ENCODE data around the gene CTXN2. TPM values are rescaled to one million over a fixed set of nuclear protein-coding genes. Genes with fewer than 3 reads are reported as not detected.

CTXN2 gene
- total RNA-seq, 1 donor from 2014 or later, result 0.18 TPM

DNA sequence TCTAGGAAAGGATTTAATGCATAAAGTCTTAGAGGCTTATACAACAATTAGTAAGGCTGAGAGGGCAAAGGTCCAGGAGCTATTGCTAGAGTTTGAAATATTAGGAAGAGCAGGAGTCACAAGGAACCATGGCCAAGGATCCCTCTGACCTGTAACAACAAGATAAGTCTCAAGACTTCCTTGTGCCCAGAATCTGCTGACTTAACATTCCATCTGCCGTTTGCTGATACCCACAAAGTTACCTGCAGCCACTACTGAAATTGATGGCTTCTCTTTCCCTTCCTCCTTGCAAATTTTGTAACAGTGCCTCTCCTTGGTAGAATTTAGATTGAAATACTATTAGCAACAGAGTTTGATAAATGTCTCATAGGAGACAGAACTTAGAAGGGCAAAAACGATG, 8.7 kb upstream of the CTXN2 start:
- no peaks in the 10 kb centered on the region for H3K36me3 Mint-ChIP-seq (ENCODE audit: low read depth, unreplicated experiment)
- H3K4me3 Mint-ChIP-seq (ENCODE audit: unreplicated experiment), result no peak overlapping the region
- DNase-seq (ENCODE audit: low spot score), result peak; percentile 4
- H3K9me3 Mint-ChIP-seq (ENCODE audit: unreplicated experiment), result no peaks in the 10 kb centered on the region
- H3K4me1 Mint-ChIP-seq (ENCODE audit: unreplicated experiment), result peaks cover 11% of the 10 kb centered on the region
- TF ChIP-seq, protein P1, sequence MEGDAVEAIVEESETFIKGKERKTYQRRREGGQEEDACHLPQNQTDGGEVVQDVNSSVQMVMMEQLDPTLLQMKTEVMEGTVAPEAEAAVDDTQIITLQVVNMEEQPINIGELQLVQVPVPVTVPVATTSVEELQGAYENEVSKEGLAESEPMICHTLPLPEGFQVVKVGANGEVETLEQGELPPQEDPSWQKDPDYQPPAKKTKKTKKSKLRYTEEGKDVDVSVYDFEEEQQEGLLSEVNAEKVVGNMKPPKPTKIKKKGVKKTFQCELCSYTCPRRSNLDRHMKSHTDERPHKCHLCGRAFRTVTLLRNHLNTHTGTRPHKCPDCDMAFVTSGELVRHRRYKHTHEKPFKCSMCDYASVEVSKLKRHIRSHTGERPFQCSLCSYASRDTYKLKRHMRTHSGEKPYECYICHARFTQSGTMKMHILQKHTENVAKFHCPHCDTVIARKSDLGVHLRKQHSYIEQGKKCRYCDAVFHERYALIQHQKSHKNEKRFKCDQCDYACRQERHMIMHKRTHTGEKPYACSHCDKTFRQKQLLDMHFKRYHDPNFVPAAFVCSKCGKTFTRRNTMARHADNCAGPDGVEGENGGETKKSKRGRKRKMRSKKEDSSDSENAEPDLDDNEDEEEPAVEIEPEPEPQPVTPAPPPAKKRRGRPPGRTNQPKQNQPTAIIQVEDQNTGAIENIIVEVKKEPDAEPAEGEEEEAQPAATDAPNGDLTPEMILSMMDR (IDR thresholded peaks at IDR 0.05; ENCODE audit: unreplicated experiment), result no peak
- H3K27me3 Mint-ChIP-seq (ENCODE audit: unreplicated experiment), result no peaks in the 10 kb centered on the region
- H3K27ac Mint-ChIP-seq (ENCODE audit: unreplicated experiment), result no peak overlapping the region

DNA sequence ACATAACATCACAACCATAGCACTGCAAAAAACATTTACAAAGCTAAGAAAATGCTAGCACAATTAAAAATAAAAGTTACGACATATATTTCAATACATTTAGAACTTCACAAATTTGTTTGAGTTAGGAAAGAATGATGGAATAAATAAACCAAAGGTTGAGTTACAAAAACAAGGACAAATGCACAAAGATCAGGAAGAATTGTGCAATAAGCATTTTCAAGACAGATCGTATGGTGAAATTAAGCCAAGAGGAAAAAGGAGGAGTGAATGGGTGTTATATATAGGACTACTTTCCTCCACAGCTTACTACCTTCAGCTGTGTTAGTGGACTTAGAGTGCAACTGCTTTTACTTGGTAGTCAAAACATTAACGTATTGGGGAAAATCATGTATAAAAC, 5.9 kb upstream of the CTXN2 start:
- TF ChIP-seq, protein P1 (IDR thresholded peaks at IDR 0.05; ENCODE audit: unreplicated experiment), result no peak
- Mint-ChIP-seq H3K4me3 (ENCODE audit: unreplicated experiment) (no peak overlapping the region), H3K36me3 (ENCODE audit: low read depth, unreplicated experiment) (no peaks in the 10 kb centered on the region), H3K27ac (ENCODE audit: unreplicated experiment) (no peak overlapping the region), H3K27me3 (ENCODE audit: unreplicated experiment) (no peaks in the 10 kb centered on the region), H3K4me1 (ENCODE audit: unreplicated experiment) (peaks cover 11% of the 10 kb centered on the region), H3K9me3 (ENCODE audit: unreplicated experiment) (no peaks in the 10 kb centered on the region)
- DNase-seq (ENCODE audit: low spot score), result no peak

DNA sequence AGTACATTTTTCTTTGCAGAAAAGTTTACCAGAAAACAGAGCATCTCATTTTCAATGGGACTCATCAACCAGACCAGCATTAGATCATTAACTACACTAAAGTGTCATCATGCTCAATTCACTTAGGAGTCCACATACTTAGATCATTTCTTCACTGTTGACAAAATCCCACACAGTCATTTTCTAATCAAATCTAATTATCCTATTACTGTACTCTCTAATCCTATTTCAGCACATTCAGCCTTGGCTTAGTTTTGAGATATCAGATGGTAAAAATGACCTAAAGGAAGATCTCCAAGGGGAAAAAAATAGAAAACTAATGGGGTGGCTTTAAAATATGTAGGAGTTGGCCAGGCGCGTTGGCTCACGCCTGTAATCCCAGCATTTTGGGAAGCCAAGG, 5.2 kb upstream of the CTXN2 start:
- no peak overlapping the region for H3K27ac Mint-ChIP-seq (ENCODE audit: unreplicated experiment)
- no peak for DNase-seq (ENCODE audit: low spot score)
- H3K4me3 Mint-ChIP-seq (ENCODE audit: unreplicated experiment), result no peak overlapping the region
- TF ChIP-seq, protein P1 (IDR thresholded peaks at IDR 0.05; ENCODE audit: unreplicated experiment), result no peak
- peaks cover 17% of the 10 kb centered on the region for H3K4me1 Mint-ChIP-seq (ENCODE audit: unreplicated experiment)
- no peaks in the 10 kb centered on the region for H3K9me3 Mint-ChIP-seq (ENCODE audit: unreplicated experiment)
- no peaks in the 10 kb centered on the region for H3K36me3 Mint-ChIP-seq (ENCODE audit: low read depth, unreplicated experiment)
- no peaks in the 10 kb centered on the region for H3K27me3 Mint-ChIP-seq (ENCODE audit: unreplicated experiment)

DNA sequence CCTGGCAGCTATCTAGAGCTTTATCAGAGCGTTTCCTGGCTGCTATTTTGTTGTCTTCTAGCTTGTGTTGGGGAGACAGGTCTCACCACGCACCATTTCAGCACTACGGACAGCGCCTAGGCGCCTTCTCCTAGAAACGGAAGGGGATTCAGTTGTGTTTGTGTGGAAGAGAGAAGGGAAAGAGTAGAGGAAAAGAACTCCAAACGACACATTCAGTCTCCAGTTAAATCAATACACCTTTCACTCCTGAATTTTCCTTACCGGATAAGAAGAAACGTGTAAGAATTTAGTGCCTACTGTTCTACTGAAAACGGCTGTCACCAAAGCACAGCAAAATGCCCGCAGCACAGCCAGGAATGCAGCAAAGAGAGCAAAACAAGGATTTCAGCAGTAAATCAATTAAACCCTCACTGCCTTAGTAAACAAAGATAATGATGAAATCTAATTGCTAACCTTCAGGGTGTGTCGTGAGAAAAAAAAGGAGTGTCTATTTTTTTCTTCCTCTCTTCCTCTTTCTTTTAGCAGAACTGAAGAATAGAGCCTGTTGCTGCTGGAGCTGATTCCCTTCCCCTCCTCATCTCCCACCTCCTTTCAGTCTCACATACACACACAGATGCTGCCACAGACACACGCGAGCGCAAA, 412 bp upstream of the CTXN2 start:
- TF ChIP-seq, protein P1 (IDR thresholded peaks at IDR 0.05; ENCODE audit: unreplicated experiment), result no peak
- peaks cover 1% of the 10 kb centered on the region for H3K27me3 Mint-ChIP-seq (ENCODE audit: unreplicated experiment)
- H3K36me3 Mint-ChIP-seq (ENCODE audit: low read depth, unreplicated experiment), result no peaks in the 10 kb centered on the region
- no peaks in the 10 kb centered on the region for H3K9me3 Mint-ChIP-seq (ENCODE audit: unreplicated experiment)
- peak overlapping the region; percentile 90 for H3K4me3 Mint-ChIP-seq (ENCODE audit: unreplicated experiment)
- peak; percentile 91 for DNase-seq (ENCODE audit: low spot score)
- no peak overlapping the region for H3K27ac Mint-ChIP-seq (ENCODE audit: unreplicated experiment)
- H3K4me1 Mint-ChIP-seq (ENCODE audit: unreplicated experiment), result peaks cover 11% of the 10 kb centered on the region

DNA sequence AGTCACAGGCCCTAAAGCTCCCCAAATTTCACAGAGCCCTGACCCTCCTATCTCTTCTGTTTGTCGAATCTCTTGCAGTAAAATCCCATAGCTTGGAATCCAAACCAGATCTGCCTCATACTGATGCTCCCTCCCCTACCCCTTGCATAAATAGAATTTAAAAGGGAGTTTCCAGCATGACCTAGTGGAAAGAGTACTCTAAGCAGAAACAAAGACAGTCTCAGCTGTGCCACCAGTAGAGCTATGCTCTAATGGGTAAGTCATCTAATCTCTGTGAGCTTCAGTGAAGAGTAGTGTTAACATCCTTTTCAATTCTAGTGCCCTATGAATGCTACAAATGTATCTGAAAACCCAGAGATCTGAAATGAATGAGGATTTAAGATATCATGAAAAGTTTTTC, 10.6 kb downstream of the CTXN2 start:
- DNase-seq (ENCODE audit: low spot score), result no peak
- H3K4me3 Mint-ChIP-seq (ENCODE audit: unreplicated experiment), result no peak overlapping the region
- no peaks in the 10 kb centered on the region for H3K36me3 Mint-ChIP-seq (ENCODE audit: low read depth, unreplicated experiment)
- no peaks in the 10 kb centered on the region for H3K9me3 Mint-ChIP-seq (ENCODE audit: unreplicated experiment)
- H3K27me3 Mint-ChIP-seq (ENCODE audit: unreplicated experiment), result no peaks in the 10 kb centered on the region
- TF ChIP-seq, protein P1 (IDR thresholded peaks at IDR 0.05; ENCODE audit: unreplicated experiment), result no peak
- H3K4me1 Mint-ChIP-seq (ENCODE audit: unreplicated experiment), result no peaks in the 10 kb centered on the region
- no peak overlapping the region for H3K27ac Mint-ChIP-seq (ENCODE audit: unreplicated experiment)
